ENCODE results near the gene PSORS1C1.

DNA sequence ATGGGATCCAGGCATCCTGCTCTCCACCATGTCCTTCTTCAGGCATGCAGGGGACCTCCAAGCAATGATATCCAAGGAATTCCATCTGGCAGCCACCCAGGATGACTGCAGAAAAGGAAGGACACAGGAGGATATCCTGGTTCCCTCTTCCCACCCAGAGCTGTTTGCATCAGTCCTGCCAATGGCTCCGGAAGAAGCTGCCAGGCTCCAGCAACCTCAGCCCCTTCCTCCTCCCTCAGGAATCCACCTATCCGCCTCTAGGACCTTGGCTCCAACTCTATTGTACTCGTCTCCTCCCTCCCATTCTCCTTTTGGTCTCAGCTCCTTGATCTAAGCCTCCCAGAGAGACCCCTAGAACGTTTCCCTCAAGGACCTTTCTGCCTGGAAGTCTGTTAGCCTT lies 25.0 kb downstream of the PSORS1C1 start:
- TF ChIP-seq, protein P1, sequence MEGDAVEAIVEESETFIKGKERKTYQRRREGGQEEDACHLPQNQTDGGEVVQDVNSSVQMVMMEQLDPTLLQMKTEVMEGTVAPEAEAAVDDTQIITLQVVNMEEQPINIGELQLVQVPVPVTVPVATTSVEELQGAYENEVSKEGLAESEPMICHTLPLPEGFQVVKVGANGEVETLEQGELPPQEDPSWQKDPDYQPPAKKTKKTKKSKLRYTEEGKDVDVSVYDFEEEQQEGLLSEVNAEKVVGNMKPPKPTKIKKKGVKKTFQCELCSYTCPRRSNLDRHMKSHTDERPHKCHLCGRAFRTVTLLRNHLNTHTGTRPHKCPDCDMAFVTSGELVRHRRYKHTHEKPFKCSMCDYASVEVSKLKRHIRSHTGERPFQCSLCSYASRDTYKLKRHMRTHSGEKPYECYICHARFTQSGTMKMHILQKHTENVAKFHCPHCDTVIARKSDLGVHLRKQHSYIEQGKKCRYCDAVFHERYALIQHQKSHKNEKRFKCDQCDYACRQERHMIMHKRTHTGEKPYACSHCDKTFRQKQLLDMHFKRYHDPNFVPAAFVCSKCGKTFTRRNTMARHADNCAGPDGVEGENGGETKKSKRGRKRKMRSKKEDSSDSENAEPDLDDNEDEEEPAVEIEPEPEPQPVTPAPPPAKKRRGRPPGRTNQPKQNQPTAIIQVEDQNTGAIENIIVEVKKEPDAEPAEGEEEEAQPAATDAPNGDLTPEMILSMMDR (IDR thresholded peaks at IDR 0.05; ENCODE audit: low read depth, low read length, poor library complexity, severe bottlenecking), result no peak
- TF ChIP-seq EZH2phosphoT487 (IDR thresholded peaks at IDR 0.05; ENCODE audit: borderline replicate concordance, low read length), result no peak
